CD4-positive, CD25-positive, alpha-beta regulatory T cell (primary cell): ENCODE measurements around the gene DUSP8. TPM values are rescaled to one million over a fixed set of nuclear protein-coding genes. Genes with fewer than 3 reads are reported as not detected.

ENCODE experiments used
- ATAC-seq, 2 donors: fragments of 150-1000 bp; cut with Tn5 transposase; one replicate each; pipeline ENCODE4 v1.10.0; 2021; ENCODE audit warnings: low read depth in 2 of 2, moderate number of reproducible peaks in 2 of 2, moderate library complexity in 1 of 2
- DNase-seq, 3 donors: peaks; one replicate each; pipeline versions ENCODE4 v3.0.0 to v3.0.0-alpha.2; 2012 to 2022; ENCODE audit warnings: mixed read lengths in 1 of 3
- H3K27ac ChIP-seq: one replicate; pipeline ENCODE4 v1.7.0; 2013; ENCODE audit warnings: mild to moderate bottlenecking, low read length; ENCODE audit not compliant: insufficient read depth, poor library complexity, severe bottlenecking
- H3K27me3 ChIP-seq: one replicate; pipeline ENCODE4 v1.7.0; 2013; ENCODE audit warnings: low read length; ENCODE audit not compliant: control insufficient read depth, insufficient read depth
- H3K36me3 ChIP-seq: one replicate; pipeline ENCODE4 v1.7.0; 2013; ENCODE audit warnings: mild to moderate bottlenecking, low read length, moderate library complexity; ENCODE audit not compliant: control insufficient read depth, insufficient read depth
- H3K4me1 ChIP-seq: 2 replicates; pipeline ENCODE4 v1.7.0; 2013; ENCODE audit warnings: mild to moderate bottlenecking, low read length; ENCODE audit not compliant: insufficient read depth, control insufficient read depth, poor library complexity, severe bottlenecking
- H3K4me3 ChIP-seq: one replicate; pipeline ENCODE4 v1.7.0; 2013; ENCODE audit warnings: low read depth, mild to moderate bottlenecking, low read length, moderate library complexity
- H3K9me3 ChIP-seq, 2 experiments: 1 replicate in 1 of 2; 2 replicates in 1 of 2; pipeline ENCODE4 v1.7.0; 2013; ENCODE audit warnings: low read length in 2 of 2, mild to moderate bottlenecking in 1 of 2, moderate library complexity in 1 of 2; ENCODE audit not compliant: control insufficient read depth in 2 of 2
- H3K27ac Mint-ChIP-seq, 3 donors: one replicate each; pipeline ENCODE4 v1.8.0; 2020 to 2022; ENCODE audit warnings: mild to moderate bottlenecking in 3 of 3, mixed read lengths in 3 of 3, moderate library complexity in 2 of 3
- H3K27me3 Mint-ChIP-seq: one replicate; pipeline ENCODE4 v1.8.0; 2022; ENCODE audit warnings: mild to moderate bottlenecking, mixed read lengths
- H3K36me3 Mint-ChIP-seq: one replicate; pipeline ENCODE4 v1.8.0; 2020; ENCODE audit warnings: mixed read lengths
- H3K4me1 Mint-ChIP-seq, 4 donors: one replicate each; pipeline ENCODE4 v1.8.0; 2020 to 2022; ENCODE audit warnings: mixed read lengths in 4 of 4, mild to moderate bottlenecking in 1 of 4
- H3K4me3 Mint-ChIP-seq, 4 donors: one replicate each; pipeline ENCODE4 v1.8.0; 2020 to 2022; ENCODE audit warnings: mild to moderate bottlenecking in 4 of 4, mixed read lengths in 4 of 4, moderate library complexity in 3 of 4
- H3K9me3 Mint-ChIP-seq, 7 donors: one replicate each; pipeline ENCODE4 v1.8.0; 2020 to 2022; ENCODE audit warnings: mixed read lengths in 7 of 7, mild to moderate bottlenecking in 3 of 7, moderate library complexity in 2 of 7
- polyA plus RNA-seq, 4 donors: library from polyadenylated mRNA; unstranded; fragments of 300-500 nt; fragmentation: Illumina TruSeq; gene quantifications; one replicate each; pipeline ENCODE4 v1.2.3, GENCODE V29; 2021
- total RNA-seq: library from RNA; stranded (reverse); gene quantifications from one replicate; pipeline ENCODE4 v1.2.3, GENCODE V29; 2022

DUSP8 gene
- total and polyA plus RNA-seq, 5 donors from 2014 or later, result 0.05 to 71.7 (median 0.08) TPM

- peaks cover 16% of the 10 kb centered on the region for H3K36me3 Mint-ChIP-seq
- no peaks in the 10 kb centered on the region for H3K9me3 Mint-ChIP-seq
- peak overlapping the region in 1 of 3 donors; percentile 31 for H3K27ac Mint-ChIP-seq
- no peaks in the 10 kb centered on the region for H3K27me3 Mint-ChIP-seq
- peak overlapping the region in 2 of 4 donors; percentile 43 to 79 for H3K4me3 Mint-ChIP-seq
- H3K9me3 ChIP-seq, result no peaks in the 10 kb centered on the region
- peaks cover 28% of the 10 kb centered on the region for H3K36me3 ChIP-seq
- H3K4me1 ChIP-seq, result peaks cover 20% of the 10 kb centered on the region
- H3K4me3 ChIP-seq, result no peak overlapping the region
- DNase-seq (no peak), ATAC-seq (no peak)
- no peaks in the 10 kb centered on the region for H3K27me3 ChIP-seq
- peaks cover 0 to 75% (median 10%) of the 10 kb centered on the region in 4 donors for H3K4me1 Mint-ChIP-seq
- no peak overlapping the region for H3K27ac ChIP-seq
These were observed 40.5 kb downstream of the DUSP8 start for GRCh38 chr11:1531449-1532013.

DNA sequence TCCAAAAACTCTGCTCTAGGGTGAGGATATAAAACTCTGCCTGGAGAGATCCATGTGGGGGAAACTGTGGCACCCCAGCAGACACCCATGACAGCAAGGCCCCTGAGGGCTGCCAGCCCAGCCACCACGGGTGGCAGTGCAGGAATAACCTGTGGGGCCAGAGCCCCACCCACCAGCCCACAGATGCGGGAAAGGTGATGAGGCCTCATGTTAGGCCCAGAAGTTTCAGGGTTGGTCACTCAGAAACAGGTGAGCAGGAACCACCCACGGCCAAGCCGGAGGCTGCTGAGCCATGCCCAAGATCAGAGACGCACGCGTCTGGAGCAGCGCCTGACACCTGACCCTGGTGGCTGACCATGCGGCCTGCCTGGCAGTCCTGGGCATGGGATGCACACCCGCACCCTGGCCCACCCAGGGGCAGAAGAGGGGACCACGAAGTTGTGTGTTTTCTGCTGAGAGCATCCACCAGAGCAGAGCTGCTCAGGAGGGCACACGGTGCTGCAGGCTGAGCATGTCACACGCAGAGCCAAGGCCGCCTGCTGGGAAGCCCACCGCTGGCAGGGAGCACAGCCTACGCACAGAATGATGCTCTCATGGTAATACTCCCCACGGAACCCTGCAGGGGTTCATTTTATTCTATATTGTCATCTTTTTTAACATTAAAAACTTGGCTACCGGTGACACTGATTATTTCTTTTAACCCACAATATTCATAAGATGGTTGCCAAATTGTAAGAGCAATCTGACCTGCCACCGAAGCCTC lies 41.2 kb downstream of the DUSP8 start:
- Histone ChIP-seq H3K4me3 (no peak overlapping the region), H3K9me3 (no peaks in the 10 kb centered on the region), H3K27ac (no peak overlapping the region), H3K36me3 (peaks cover 25% of the 10 kb centered on the region), H3K27me3 (no peaks in the 10 kb centered on the region), H3K4me1 (peaks cover 20% of the 10 kb centered on the region)
- H3K36me3 Mint-ChIP-seq, result peaks cover 13% of the 10 kb centered on the region
- no peaks in the 10 kb centered on the region for H3K9me3 Mint-ChIP-seq
- peak overlapping the region in 1 of 4 donors; percentile 79 for H3K4me3 Mint-ChIP-seq
- H3K4me1 Mint-ChIP-seq, result peaks cover 0 to 74% (median 10%) of the 10 kb centered on the region in 4 donors
- no peak overlapping the region for H3K27ac Mint-ChIP-seq
- no peaks in the 10 kb centered on the region for H3K27me3 Mint-ChIP-seq
- no peak for ATAC-seq
- no peak for DNase-seq

- Mint-ChIP-seq H3K4me1 (peaks cover 0 to 73% (median 8%) of the 10 kb centered on the region in 4 donors), H3K27ac (no peak overlapping the region), H3K9me3 (no peaks in the 10 kb centered on the region), H3K27me3 (no peaks in the 10 kb centered on the region), H3K4me3 (no peak overlapping the region), H3K36me3 (peaks cover 4% of the 10 kb centered on the region)
- no peaks in the 10 kb centered on the region for H3K27me3 ChIP-seq
- peaks cover 17% of the 10 kb centered on the region for H3K4me1 ChIP-seq
- no peak for ATAC-seq
- H3K9me3 ChIP-seq, result no peaks in the 10 kb centered on the region
- no peak for DNase-seq
- no peak overlapping the region for H3K4me3 ChIP-seq
- no peak overlapping the region for H3K27ac ChIP-seq
- peaks cover 14% of the 10 kb centered on the region for H3K36me3 ChIP-seq
These were observed 42.3 kb downstream of the DUSP8 start for GRCh38 chr11:1529774-1530173.

- Histone ChIP-seq H3K36me3 (peaks cover 12% of the 10 kb centered on the region), H3K27me3 (no peaks in the 10 kb centered on the region), H3K9me3 (no peaks in the 10 kb centered on the region), H3K4me1 (peaks cover 17% of the 10 kb centered on the region), H3K27ac (no peak overlapping the region), H3K4me3 (no peak overlapping the region)
- Mint-ChIP-seq H3K27ac (no peak overlapping the region), H3K27me3 (no peaks in the 10 kb centered on the region), H3K4me1 (peaks cover 0 to 70% (median 8%) of the 10 kb centered on the region in 4 donors), H3K36me3 (peaks cover 3% of the 10 kb centered on the region), H3K4me3 (no peak overlapping the region), H3K9me3 (no peaks in the 10 kb centered on the region)
- DNase-seq (no peak), ATAC-seq (no peak)
These were observed 42.8 kb downstream of the DUSP8 start for GRCh38 chr11:1529286-1529685.

DNA sequence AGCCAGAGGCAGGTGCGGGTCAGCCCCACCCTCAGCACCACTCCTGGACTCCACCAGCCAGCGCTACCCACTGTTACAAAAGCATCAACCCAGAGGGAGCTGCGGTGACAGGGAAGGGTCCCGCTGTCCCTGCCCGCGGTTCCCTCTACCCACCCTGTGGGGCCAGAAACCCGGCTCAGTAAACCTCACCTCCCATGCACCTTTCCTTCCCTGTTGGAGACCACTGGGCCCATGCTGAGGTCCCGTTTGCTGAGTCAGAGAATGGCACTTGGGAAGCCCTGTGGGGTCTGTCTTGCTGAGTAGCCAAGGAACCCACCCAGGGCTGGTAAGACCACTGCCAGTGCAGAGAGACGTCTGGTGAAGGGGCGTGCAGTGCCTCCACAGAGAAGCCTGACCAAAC lies 43.4 kb downstream of the DUSP8 start:
- no peak overlapping the region for H3K4me3 Mint-ChIP-seq
- ATAC-seq (no peak), DNase-seq (no peak)
- no peak overlapping the region for H3K27ac ChIP-seq
- H3K36me3 Mint-ChIP-seq, result peaks cover 3% of the 10 kb centered on the region
- peaks cover 12% of the 10 kb centered on the region for H3K36me3 ChIP-seq
- H3K9me3 ChIP-seq, result no peaks in the 10 kb centered on the region
- H3K4me3 ChIP-seq, result no peak overlapping the region
- no peaks in the 10 kb centered on the region for H3K9me3 Mint-ChIP-seq
- H3K4me1 Mint-ChIP-seq, result peaks cover 0 to 70% (median 10%) of the 10 kb centered on the region in 4 donors
- no peaks in the 10 kb centered on the region for H3K27me3 Mint-ChIP-seq
- H3K27ac Mint-ChIP-seq, result no peak overlapping the region
- H3K4me1 ChIP-seq, result peaks cover 19% of the 10 kb centered on the region
- no peaks in the 10 kb centered on the region for H3K27me3 ChIP-seq

- Histone ChIP-seq H3K27ac (no peak overlapping the region), H3K9me3 (no peaks in the 10 kb centered on the region), H3K36me3 (peaks cover under 1% of the 10 kb centered on the region), H3K27me3 (no peaks in the 10 kb centered on the region), H3K4me1 (peaks cover 16% of the 10 kb centered on the region), H3K4me3 (no peak overlapping the region)
- Mint-ChIP-seq H3K4me1 (peaks cover 0 to 74% (median 20%) of the 10 kb centered on the region in 4 donors), H3K27ac (no peak overlapping the region), H3K4me3 (no peak overlapping the region), H3K27me3 (no peaks in the 10 kb centered on the region), H3K9me3 (no peaks in the 10 kb centered on the region), H3K36me3 (peaks cover 3% of the 10 kb centered on the region)
- ATAC-seq, result no peak
- no peak for DNase-seq
These were observed 45.3 kb downstream of the DUSP8 start for GRCh38 chr11:1526785-1527184.

- no peak overlapping the region for H3K4me3 ChIP-seq
- peaks cover 4% of the 10 kb centered on the region for H3K36me3 Mint-ChIP-seq
- peaks cover 5% of the 10 kb centered on the region for H3K36me3 ChIP-seq
- H3K27me3 Mint-ChIP-seq, result no peaks in the 10 kb centered on the region
- no peaks in the 10 kb centered on the region for H3K9me3 Mint-ChIP-seq
- no peak overlapping the region for H3K4me3 Mint-ChIP-seq
- H3K27me3 ChIP-seq, result no peaks in the 10 kb centered on the region
- peaks cover 0 to 79% (median 25%) of the 10 kb centered on the region in 4 donors for H3K4me1 Mint-ChIP-seq
- DNase-seq (no peak), ATAC-seq (no peak)
- peaks cover 15% of the 10 kb centered on the region for H3K4me1 ChIP-seq
- no peaks in the 10 kb centered on the region for H3K9me3 ChIP-seq
- H3K27ac ChIP-seq, result no peak overlapping the region
- H3K27ac Mint-ChIP-seq, result peak overlapping the region in 2 of 3 donors; percentile 73 to 79
These were observed 48.3 kb downstream of the DUSP8 start for GRCh38 chr11:1523779-1524178.
